H9 (cell line): ENCODE measurements around the gene MRTFB. TPM values are rescaled to one million over a fixed set of nuclear protein-coding genes. Genes with fewer than 3 reads are reported as not detected.

ENCODE experiments used
- DNase-seq: peaks from one replicate; pipeline ENCODE4 v3.0.0-alpha.2; 2017
- H2AFZ ChIP-seq: one replicate; pipeline ENCODE4 v1.6.1; 2013; ENCODE audit warnings: mild to moderate bottlenecking, low read length, control low read depth, moderate library complexity
- H2AK5ac ChIP-seq: 2 replicates; pipeline ENCODE4 v1.6.1; 2013; ENCODE audit warnings: low read length, control low read depth, mixed read lengths; ENCODE audit not compliant: insufficient read length
- H2BK120ac ChIP-seq: one replicate; pipeline ENCODE4 v1.6.1; 2013; ENCODE audit warnings: low read depth, mild to moderate bottlenecking, low read length, control low read depth, inconsistent platforms; ENCODE audit not compliant: poor library complexity, severe bottlenecking
- H2BK12ac ChIP-seq: 2 replicates; pipeline ENCODE4 v1.6.1; 2013; ENCODE audit warnings: low read length, control low read depth, mixed read lengths, low read depth; ENCODE audit not compliant: insufficient read length
- H2BK15ac ChIP-seq: 2 replicates; pipeline ENCODE4 v1.6.1; 2013; ENCODE audit warnings: low read depth, low read length, control low read depth
- H2BK20ac ChIP-seq: one replicate; pipeline ENCODE4 v1.6.1; 2013; ENCODE audit warnings: low read depth, mild to moderate bottlenecking, low read length, control low read depth, inconsistent platforms; ENCODE audit not compliant: poor library complexity, severe bottlenecking
- H2BK5ac ChIP-seq: 2 replicates; pipeline ENCODE4 v1.6.1; 2013; ENCODE audit warnings: low read length, control low read depth, mixed read lengths; ENCODE audit not compliant: insufficient read length
- H3K14ac ChIP-seq: 2 replicates; pipeline ENCODE4 v1.6.1; 2013; ENCODE audit warnings: low read length, control low read depth; ENCODE audit not compliant: insufficient read depth
- H3K18ac ChIP-seq: 2 replicates; pipeline ENCODE4 v1.6.1; 2013; ENCODE audit warnings: low read depth, mild to moderate bottlenecking, mixed read lengths, low read length, control low read depth; ENCODE audit not compliant: insufficient read length
- H3K23ac ChIP-seq: 2 replicates; pipeline ENCODE4 v1.6.1; 2013; ENCODE audit warnings: low read length, control low read depth, mixed read lengths, low read depth; ENCODE audit not compliant: insufficient read length
- H3K23me2 ChIP-seq: 2 replicates; pipeline ENCODE4 v1.6.1; 2013; ENCODE audit warnings: low read depth, mild to moderate bottlenecking, mixed read lengths, low read length, control low read depth; ENCODE audit not compliant: insufficient read length, poor library complexity, severe bottlenecking
- H3K27ac ChIP-seq: 2 replicates; pipeline ENCODE4 v1.5.1; 2013; ENCODE audit warnings: low read length, control low read depth, mixed read lengths, low read depth; ENCODE audit not compliant: insufficient read length
- H3K27me3 ChIP-seq: 2 replicates; pipeline ENCODE4 v1.6.1; 2013; ENCODE audit warnings: low read length, control low read depth, inconsistent platforms; ENCODE audit not compliant: insufficient read depth
- H3K4ac ChIP-seq: 2 replicates; pipeline ENCODE4 v1.6.1; 2013; ENCODE audit warnings: low read depth, mild to moderate bottlenecking, control low read depth, inconsistent platforms, low read length, moderate library complexity
- H3K4me1 ChIP-seq: 2 replicates; pipeline ENCODE4 v1.6.1; 2013; ENCODE audit warnings: low read length, control low read depth, inconsistent platforms; ENCODE audit not compliant: insufficient read depth
- H3K4me2 ChIP-seq: 2 replicates; pipeline ENCODE4 v1.6.1; 2013; ENCODE audit warnings: low read length, control low read depth, mixed read lengths; ENCODE audit not compliant: insufficient read length, insufficient read depth
- H3K56ac ChIP-seq: 2 replicates; pipeline ENCODE4 v1.6.1; 2013; ENCODE audit warnings: low read depth, mild to moderate bottlenecking, mixed read lengths, low read length, control low read depth; ENCODE audit not compliant: insufficient read length
- H3K79me1 ChIP-seq: 2 replicates; pipeline ENCODE4 v1.6.1; 2013; ENCODE audit warnings: low read depth, mild to moderate bottlenecking, moderate library complexity, low read length, control low read depth, inconsistent platforms; ENCODE audit not compliant: insufficient read depth, poor library complexity, severe bottlenecking
- H3K79me2 ChIP-seq: 2 replicates; pipeline ENCODE4 v1.6.1; 2013; ENCODE audit warnings: low read length, control low read depth, inconsistent platforms; ENCODE audit not compliant: insufficient read depth
- H3K9ac ChIP-seq: 2 replicates; pipeline ENCODE4 v1.6.1; 2013; ENCODE audit warnings: low read length, control low read depth, mixed read lengths; ENCODE audit not compliant: insufficient read length; ENCODE audit errors: extremely low read depth
- H3K9me3 ChIP-seq: one replicate; pipeline ENCODE4 v1.6.1; 2013; ENCODE audit warnings: low read depth, low read length, inconsistent platforms; ENCODE audit not compliant: control insufficient read depth
- H3T11ph ChIP-seq: one replicate; pipeline ENCODE4 v1.6.1; 2013; ENCODE audit warnings: mild to moderate bottlenecking, low read length, control low read depth, inconsistent platforms
- H4K20me1 ChIP-seq: one replicate; pipeline ENCODE4 v1.6.1; 2013; ENCODE audit not compliant: control insufficient read depth, insufficient read length, insufficient read depth
- H4K5ac ChIP-seq: 2 replicates; pipeline ENCODE4 v1.6.1; 2013; ENCODE audit warnings: low read depth, mild to moderate bottlenecking, mixed read lengths, low read length, control low read depth; ENCODE audit not compliant: insufficient read length
- H4K8ac ChIP-seq: replicated peaks from 2 replicates; pipeline ENCODE4 v1.6.1; 2013; ENCODE audit warnings: low read length, control low read depth, mixed read lengths, low read depth; ENCODE audit not compliant: insufficient read length
- H4K91ac ChIP-seq: 2 replicates; pipeline ENCODE4 v1.6.1; 2013; ENCODE audit warnings: low read depth, mild to moderate bottlenecking, moderate library complexity, mixed read lengths, low read length, control low read depth; ENCODE audit not compliant: insufficient read length
- H3K27ac Mint-ChIP-seq, 3 experiments: 2 replicates in 2 of 3; 3 replicates in 1 of 3; pipeline ENCODE4 v1.8.0; 2020 to 2021; ENCODE audit warnings: mixed read lengths in 3 of 3, mild to moderate bottlenecking in 1 of 3, moderate library complexity in 1 of 3
- H3K27me3 Mint-ChIP-seq: 2 replicates; pipeline ENCODE4 v1.8.0; 2021; ENCODE audit warnings: low read depth, mild to moderate bottlenecking, moderate library complexity, mixed read lengths
- H3K36me3 Mint-ChIP-seq, 3 experiments: 2 replicates in 2 of 3; 3 replicates in 1 of 3; pipeline ENCODE4 v1.8.0; 2020 to 2021; ENCODE audit warnings: low read depth in 3 of 3, mixed read lengths in 3 of 3; ENCODE audit not compliant: insufficient read depth in 1 of 3
- H3K4me1 Mint-ChIP-seq, 2 experiments: 2 replicates each; pipeline ENCODE4 v1.8.0; 2020; ENCODE audit warnings: mixed read lengths in 2 of 2
- H3K4me3 Mint-ChIP-seq, 2 experiments: 2 replicates in 1 of 2; 3 replicates in 1 of 2; pipeline ENCODE4 v1.8.0; 2020 to 2021; ENCODE audit warnings: mild to moderate bottlenecking in 2 of 2, mixed read lengths in 2 of 2, moderate library complexity in 1 of 2
- H3K9me3 Mint-ChIP-seq, 2 experiments: 2 replicates in 1 of 2; 3 replicates in 1 of 2; pipeline ENCODE4 v1.8.0; 2020; ENCODE audit warnings: mild to moderate bottlenecking in 2 of 2, mixed read lengths in 2 of 2, moderate library complexity in 1 of 2
- WGBS: extraction: QIAGEN DNeasy Blood & Tissue Kit; methylation state at CpG from one replicate; pipeline ENCODE4 v1.1.7; 2013; ENCODE audit warnings: missing lambda C conversion rate, low lambda C conversion rate, mixed read lengths; ENCODE audit not compliant: insufficient read length; ENCODE audit errors: extremely low coverage; 5-methylcytosine and 5-hydroxymethylcytosine counted together
- total RNA-seq: library from RNA; stranded (reverse); gene quantifications from 2 replicates; pipeline ENCODE4 v1.2.1, GENCODE V29; 2021
- TF ChIP-seq, protein P1 (sequence below): fragments of 200-600 bp; sonication (generic); conservative IDR thresholded peaks from 3 replicates; pipeline ENCODE4 v1.8.0; 2021; ENCODE audit warnings: antibody characterized with exemption, mild to moderate bottlenecking

MRTFB gene
- total RNA-seq, 1 experiment from 2014 or later: 29.9 TPM

DNA sequence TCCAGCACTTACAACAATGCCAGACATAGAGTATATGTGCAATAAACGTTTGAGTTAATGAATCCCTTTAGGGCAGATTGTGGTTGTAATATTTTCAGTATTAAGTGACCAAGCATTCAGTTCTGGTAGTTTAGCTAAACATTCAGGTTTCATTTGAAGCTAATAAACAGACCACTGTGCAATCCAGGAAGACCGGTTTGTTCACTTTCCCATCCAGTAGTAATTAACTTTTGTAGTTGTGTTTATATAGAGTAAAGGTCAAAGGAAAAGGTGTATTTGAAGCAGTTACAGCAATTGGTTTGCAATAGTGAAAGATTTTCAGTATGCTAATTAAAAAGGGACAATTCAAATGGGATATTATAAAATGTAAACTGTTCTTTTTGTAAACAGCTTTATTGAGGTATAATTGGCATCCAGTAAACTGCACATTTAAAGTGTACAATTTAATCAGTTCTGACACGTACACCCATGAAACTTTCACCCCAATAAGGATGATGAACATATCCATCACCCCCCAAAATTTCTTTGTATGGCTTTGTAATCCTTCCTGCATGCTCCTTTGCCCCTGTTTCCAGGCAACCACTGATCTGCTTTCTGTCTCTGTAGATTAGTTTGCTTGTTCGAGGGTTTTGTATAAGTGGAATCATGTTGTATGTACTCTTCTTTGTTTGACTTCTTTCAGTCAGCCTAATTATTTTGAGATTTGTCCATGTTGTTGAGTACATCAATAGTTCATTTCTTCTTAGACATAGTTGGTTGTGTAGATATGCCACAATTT is 26.3 kb downstream of the MRTFB start:
- H4K91ac ChIP-seq: no peak overlapping the region
- no peak overlapping the region for H2BK12ac ChIP-seq
- no peak overlapping the region for H3K4ac ChIP-seq
- no peak overlapping the region for H3K23ac ChIP-seq
- Mint-ChIP-seq H3K4me3 (no peak overlapping the region), H3K9me3 (peaks cover 0 to 2% of the 10 kb centered on the region in 2 experiments; a peak in 1 of 5 replicates), H3K36me3 (peaks cover 0 to 1% (median 0%) of the 10 kb centered on the region in 3 experiments; a peak in 1 of 7 replicates), H3K27me3 (no peaks in the 10 kb centered on the region), H3K4me1 (peaks cover 32 to 40% of the 10 kb centered on the region in 2 experiments), H3K27ac (no peak overlapping the region; a peak in 1 of 7 replicates)
- no peak overlapping the region for H3K56ac ChIP-seq
- no peaks in the 10 kb centered on the region for H3K79me1 ChIP-seq
- no peak for DNase-seq
- no peak overlapping the region for H4K8ac ChIP-seq
- no peaks in the 10 kb centered on the region for H3K23me2 ChIP-seq
- TF ChIP-seq, protein P1, sequence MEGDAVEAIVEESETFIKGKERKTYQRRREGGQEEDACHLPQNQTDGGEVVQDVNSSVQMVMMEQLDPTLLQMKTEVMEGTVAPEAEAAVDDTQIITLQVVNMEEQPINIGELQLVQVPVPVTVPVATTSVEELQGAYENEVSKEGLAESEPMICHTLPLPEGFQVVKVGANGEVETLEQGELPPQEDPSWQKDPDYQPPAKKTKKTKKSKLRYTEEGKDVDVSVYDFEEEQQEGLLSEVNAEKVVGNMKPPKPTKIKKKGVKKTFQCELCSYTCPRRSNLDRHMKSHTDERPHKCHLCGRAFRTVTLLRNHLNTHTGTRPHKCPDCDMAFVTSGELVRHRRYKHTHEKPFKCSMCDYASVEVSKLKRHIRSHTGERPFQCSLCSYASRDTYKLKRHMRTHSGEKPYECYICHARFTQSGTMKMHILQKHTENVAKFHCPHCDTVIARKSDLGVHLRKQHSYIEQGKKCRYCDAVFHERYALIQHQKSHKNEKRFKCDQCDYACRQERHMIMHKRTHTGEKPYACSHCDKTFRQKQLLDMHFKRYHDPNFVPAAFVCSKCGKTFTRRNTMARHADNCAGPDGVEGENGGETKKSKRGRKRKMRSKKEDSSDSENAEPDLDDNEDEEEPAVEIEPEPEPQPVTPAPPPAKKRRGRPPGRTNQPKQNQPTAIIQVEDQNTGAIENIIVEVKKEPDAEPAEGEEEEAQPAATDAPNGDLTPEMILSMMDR: no peak
- H2AFZ ChIP-seq: no peak overlapping the region
- no peak overlapping the region for H2BK120ac ChIP-seq
- H3K18ac ChIP-seq: no peak overlapping the region
- H2BK5ac ChIP-seq: no peak overlapping the region
- no peak overlapping the region for H4K5ac ChIP-seq
- no peaks in the 10 kb centered on the region for H3K9me3 ChIP-seq
- H3K14ac ChIP-seq: no peak overlapping the region
- H2AK5ac ChIP-seq: no peak overlapping the region
- no peaks in the 10 kb centered on the region for H3K27me3 ChIP-seq
- no peak overlapping the region for H2BK15ac ChIP-seq
- no peak overlapping the region for H3T11ph ChIP-seq
- WGBS: no CpG with 5 or more reads among the region's 4 CpGs
- H4K20me1 ChIP-seq: no peaks in the 10 kb centered on the region
- H3K4me1 ChIP-seq: 0 out of 2 replicates have a peak, but pooled peaks cover 2% of the 10 kb centered on the region
- no peaks in the 10 kb centered on the region; the same call in 1 of the 2 replicates for H3K79me2 ChIP-seq
- no peak overlapping the region for H3K9ac ChIP-seq
- H2BK20ac ChIP-seq: no peak overlapping the region
- H3K27ac ChIP-seq: no peak overlapping the region
- H3K4me2 ChIP-seq: no peak overlapping the region
